ENCODE measurements around the gene CD47.

GRCh38 chr3:108133048-108133369 lies 42.2 kb upstream of the CD47 start:
- no peak for TF ChIP-seq EP300 (IDR thresholded peaks at IDR 0.05)
- TF ChIP-seq CTCF (IDR thresholded peaks at IDR 0.05), result no peak
